Epithelial cell of prostate (primary cell): ENCODE measurements around the gene ELN.

Experiments
- DNase-seq: peaks from one replicate; pipeline ENCODE4 v3.0.0-alpha.2; 2011; ENCODE audit warnings: low read depth, low spot score
- H3K27ac ChIP-seq: fragments of 450-650 bp; 2 replicates; pipeline ENCODE4 v1.5.1; 2017; ENCODE audit warnings: mild to moderate bottlenecking

ELN gene

DNA sequence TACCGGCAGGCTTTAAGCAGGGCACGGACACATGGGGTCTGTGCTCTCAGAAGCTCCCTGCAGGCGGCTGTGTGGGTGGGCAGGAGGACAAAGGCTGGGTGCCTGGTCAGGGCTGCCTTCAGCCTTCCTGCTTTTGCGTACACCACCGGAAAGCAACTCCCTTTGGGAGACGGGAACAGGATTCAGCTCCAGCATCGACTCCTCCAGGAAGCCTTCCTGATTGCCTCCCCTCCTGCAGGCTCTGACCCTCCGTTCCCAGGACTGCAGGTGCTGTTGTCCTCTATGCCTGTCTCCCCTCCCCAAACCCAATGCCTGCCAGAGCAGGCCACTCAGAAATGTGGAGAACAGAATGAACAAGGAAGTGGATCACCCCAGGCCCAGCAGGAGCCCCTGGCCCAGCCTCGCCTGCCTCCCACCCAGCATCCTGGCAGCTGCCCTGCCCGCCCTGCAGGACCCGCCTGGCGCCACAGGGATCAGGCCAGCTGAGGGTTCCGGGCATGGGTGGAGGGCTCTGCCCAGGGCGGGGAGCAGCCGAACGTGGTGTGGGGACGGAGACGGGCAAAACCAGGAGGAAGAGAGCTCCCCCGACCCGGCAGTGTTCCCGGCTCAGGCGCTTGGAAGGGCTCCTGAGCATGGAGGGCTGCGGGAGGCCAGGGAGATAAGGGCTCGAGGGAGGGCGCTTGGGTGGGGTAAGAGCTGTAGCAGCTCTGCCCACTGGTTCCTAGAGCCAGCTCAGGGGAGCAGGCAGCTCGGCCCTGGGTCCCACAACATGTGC lies 6.2 kb upstream of the ELN start:
- DNase-seq = no peak
- H3K27ac ChIP-seq = no peak overlapping the region

DNA sequence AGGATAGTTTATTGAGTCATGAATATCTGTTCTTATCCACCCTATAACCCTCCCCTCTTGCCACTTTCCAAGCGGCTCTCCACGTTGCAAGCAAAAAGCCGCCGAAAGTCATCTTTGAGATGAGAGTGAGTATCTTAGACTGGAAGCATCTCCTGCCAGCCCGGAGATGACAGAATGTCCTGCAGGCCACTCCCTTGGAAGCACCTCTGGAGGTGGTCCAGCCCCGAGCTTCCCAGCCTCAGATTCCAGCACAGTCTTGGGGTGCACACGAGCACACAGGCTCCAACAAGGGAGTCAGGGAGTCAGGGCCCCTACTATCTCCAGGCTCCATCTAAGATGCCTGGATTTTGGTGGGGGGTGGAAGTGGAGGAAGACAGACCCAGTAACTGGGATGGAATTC lies 5.5 kb upstream of the ELN start:
- no peak for DNase-seq
- H3K27ac ChIP-seq = no peak overlapping the region

DNA sequence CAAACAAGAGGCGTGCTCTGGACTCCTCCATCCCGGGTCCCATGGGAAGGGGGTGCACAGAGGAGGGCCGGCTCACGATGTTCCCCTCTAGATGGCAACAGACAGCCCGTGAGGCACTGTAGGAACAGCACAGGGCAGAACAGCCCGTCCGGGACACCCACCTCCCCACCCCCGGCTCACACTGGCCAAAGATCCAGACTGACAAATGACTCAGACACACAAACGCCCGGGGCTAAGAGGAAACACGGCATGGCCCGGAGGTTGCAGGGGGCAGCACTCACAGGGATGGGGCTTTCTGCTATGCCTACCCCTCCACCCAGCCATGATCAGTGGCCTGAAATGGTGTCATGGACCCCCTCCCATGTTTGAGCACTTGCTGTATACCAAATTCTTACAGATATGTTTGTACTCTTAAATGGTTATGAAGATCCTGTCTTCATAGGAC lies 4.9 kb upstream of the ELN start:
- DNase-seq = no peak
- H3K27ac ChIP-seq = no peak overlapping the region

DNA sequence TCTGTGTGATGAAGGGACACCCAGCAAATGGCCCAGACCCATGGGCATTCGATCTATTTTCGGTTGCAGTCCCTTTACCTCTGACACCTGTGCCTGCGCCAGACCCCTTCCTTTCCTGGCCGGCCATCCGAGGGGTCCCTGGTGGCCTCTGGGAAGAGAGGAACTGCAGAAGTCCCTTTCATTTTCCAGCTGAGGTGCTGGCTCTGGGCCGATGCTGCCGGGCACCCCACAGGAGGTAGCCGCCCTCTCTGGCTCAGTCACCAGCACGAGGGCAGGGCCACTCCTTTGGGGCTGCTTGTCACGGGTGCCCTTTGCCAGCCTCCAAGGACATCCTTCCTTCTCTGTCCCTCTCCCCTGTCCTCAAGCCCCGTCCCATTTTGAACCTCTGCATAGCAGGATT lies 4.2 kb upstream of the ELN start:
- DNase-seq = no peak
- H3K27ac ChIP-seq = no peak overlapping the region

DNA sequence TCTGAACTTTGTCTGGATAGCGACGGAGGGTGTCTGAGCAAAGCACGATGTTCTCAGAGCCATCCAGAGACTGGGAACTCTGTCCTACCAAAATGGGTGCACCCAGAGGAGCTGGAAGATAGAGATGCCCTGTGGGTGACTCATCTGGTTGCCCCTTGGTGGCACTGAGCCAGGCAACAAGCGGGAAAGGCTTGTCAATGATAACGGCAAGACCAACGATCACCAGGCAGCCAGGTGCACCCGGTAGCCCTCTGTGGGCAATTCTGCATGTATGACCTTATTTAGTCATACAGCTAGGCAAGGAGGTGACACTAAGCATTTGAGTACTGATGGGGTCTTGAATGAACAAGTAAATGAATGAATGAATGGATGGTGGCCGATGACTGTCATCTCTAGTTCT lies 2.8 kb upstream of the ELN start:
- DNase-seq = no peak
- H3K27ac ChIP-seq = no peak overlapping the region

DNA sequence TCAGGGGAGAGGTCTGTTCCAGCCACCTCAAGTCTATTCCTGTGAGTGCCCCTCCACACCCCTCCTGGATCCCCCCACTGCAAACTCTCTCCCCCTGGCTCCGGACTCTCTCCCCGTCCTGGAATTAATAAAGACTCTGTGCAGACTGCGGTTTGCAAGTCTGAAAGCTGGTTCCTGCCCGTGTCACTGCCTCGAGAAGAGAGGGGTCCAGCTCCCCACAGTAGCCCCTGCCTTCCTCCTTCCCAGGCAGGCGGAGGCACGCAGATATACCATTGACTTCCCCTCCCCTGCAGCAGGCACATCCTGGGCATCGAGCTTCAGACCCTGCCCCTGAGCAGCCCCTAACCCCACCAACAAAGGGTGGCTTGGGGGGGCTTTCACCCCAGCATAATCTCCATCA lies 2.2 kb upstream of the ELN start:
- no peak for DNase-seq
- no peak overlapping the region for H3K27ac ChIP-seq

DNA sequence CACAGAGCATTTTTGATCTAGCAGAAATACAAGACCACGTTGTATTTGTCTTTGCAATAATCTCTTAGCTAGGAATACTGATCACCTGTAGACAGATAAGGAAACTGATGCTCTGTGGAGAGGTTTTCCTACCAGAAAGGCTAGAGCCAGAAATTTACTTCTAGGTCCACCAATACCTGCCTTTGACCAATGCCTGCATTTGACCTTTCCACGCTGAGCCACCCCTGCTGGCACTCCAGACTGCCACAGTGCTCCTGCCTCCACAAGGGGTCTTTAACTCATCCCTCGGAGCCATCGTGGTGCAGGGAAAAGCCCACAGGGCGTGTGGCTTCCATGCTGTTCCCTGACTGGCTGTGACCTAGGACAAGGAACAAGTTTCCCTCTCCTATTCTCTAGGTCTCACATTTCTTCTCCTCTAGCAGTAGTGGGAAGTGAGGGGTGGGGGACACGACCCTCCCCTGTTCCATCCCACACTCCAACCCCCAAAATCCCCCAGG lies 1.5 kb upstream of the ELN start:
- no peak for DNase-seq
- no peak overlapping the region for H3K27ac ChIP-seq

DNA sequence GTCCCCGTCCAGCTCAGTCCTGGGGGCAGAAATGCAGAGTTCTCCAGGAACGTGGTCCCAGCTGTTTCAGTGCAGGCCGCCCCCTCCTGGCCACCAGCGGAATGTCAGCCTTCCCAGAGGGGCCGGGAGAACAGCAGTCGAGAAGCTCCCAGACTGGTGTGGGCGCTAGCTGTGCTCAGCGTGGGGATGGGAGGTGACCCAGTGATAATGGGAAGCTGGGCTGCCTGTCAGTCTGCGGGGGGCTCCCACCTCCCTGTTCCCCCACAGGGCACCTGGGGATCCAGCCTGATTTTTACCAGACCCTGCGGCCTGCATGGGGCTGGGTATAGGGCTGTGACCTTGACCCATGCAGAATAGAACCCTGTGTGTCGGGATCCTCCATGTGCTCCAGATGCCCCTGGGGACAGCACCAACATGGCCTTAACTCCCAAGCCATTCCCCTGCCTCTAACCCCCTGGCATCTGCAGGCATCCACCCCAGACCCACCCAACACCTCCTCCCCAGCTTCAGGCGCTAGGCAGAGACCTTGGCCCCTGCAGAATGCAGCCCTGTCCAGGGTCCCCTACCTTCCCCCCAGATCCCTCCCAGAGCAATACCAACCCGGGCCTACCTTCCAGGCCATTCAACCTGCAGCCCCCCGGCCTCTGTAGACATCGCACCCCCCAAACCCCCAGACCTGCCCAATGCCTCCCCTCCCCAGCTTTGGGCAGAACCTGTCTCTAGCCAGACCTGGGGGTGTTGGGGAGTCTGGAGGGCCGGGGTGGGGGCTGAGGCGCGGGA lies 880 bp upstream of the ELN start:
- H3K27ac ChIP-seq = no peak overlapping the region
- DNase-seq = no peak

DNA sequence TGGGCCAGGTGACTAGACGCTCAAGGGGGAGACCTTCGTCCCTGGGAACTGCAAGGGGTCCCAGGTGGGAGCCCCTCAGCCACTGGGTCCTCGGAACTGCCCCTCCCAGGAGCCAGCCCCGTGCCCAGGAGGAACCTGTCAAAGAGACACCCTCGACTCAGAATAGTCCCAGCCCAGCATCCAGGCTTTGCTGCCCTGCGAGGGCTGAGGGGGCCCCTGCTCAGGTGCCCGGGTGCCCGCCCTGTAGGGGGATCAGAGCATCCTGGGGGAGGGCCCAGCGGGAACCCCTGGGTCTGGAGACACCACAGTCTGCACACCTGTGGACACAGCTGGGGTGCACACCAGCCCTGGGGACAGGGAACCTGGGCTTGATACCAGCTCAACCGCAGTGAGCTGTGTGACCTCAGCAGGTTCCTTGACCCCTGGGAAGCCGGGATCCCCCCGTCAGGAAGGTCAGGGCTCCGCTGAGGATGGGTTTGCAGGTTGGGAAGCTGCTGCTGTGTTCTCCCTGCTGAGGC lies 407 bp downstream of the ELN start:
- no peak overlapping the region for H3K27ac ChIP-seq
- no peak for DNase-seq

DNA sequence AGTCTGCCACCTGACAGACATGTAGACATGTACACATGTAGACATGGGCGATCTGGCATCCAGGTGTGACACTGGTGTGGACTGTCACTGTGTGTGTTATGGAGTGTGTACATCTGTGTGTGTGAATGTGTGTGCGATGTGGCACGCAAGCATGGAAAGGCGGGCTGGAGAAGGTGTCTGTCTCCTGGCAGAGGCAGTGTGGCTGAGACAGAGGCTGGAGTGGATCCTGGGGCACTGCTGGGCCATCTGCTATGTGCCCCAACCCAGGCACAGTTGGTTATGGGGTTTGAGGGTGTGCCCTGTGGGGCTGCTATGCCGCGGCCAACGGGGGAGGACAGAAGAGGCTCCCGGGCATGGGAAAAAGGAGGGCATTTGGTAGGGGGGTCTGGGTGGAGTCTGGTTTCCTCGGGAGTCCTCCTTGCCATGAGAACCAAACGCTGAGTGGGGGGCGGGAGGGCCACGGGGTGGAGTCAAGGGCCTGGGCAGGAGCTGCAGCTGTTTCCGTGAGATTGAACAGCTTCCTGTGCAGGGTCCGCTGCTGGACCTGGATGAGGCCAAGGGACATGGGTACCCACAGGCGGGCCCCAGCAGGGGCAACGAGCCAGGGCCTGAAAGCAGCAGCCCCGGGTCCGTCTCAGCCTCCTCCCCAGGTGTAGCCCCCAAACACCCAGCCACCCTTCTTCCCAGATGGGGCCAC lies 1.3 kb downstream of the ELN start:
- DNase-seq = no peak

DNA sequence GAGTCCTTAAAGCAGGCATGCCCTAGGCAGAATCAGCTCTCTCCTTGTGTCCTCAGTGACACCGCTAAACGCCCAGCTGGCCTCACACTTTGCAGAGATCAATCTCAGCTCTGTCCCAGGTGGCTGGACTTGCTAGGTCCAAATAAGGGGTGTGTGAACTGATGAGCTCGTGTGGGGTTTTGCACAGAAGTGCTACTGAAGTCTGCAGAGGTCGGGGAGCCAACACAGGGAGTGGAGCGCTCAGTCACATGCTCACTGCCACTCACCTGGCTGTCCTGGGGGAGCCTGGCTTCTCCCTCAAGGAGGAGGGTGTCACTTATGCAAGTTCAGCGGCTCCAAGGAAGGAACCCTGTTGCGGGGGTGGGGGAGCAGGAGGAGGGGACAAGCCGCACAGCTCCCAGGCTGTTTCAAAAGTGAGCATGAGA lies 2.0 kb downstream of the ELN start:
- DNase-seq = no peak
- H3K27ac ChIP-seq = no peak overlapping the region

More for the DNA sequence above, 1.3 kb downstream of the ELN start:
- H3K27ac ChIP-seq = no peak overlapping the region

DNA sequence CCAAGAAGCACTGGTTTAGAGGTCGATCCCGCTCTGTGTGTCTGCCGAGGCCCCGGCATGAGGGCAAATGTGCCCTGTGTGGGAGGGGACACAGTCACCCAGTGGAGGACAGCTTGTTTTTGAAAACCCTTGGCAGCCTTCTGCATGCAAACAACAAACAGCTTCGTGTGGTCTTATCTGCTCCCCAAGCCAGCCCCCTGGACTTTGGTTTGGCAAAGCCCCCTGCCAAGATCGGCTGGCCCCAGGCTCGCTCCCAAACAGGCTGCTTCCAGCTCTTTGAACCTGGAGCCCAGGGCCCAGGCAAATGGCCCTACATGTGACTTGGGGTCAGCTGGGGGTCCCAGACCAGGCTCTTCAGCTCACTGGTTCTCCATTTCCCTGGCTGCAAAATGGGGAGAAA lies 2.9 kb downstream of the ELN start:
- no peak overlapping the region for H3K27ac ChIP-seq
- no peak for DNase-seq

DNA sequence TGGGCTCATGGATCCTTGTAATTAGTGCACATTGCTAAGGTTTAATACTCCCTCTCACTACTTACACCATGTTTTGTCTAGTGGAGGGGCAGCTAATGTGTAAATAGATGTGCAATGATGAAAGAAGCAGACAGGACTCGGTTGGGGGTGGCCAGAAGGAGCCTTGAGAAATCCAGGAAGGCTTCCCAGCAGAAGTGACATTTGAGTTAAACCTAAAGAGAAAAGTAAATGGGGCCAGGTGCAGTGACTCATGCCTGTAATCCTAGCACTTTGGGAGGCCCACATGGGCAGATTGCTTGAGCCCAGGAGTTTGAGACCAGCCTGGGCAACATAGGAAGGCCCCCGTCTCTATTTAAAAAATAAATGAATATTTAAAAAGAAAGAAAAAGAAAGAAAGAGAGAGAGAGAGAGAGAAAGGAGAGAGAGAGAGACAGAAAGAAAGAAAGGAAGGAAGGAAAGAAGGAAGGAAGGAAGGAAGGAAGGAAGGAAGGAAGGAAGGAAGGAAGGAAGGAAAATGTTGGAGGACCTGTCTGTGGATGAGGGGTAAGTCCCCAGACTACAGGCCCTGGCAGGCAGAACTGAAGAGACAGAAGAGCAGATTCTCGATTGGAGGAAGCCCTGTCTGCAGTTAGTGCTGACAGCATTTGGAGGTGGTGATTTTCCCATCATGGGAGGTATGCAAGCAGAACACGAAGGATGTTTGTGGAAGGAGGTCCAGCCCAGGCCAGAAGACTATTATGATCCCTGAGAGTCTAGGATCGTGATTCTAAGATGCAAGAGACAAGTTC lies 3.6 kb downstream of the ELN start:
- no peak for DNase-seq
- no peak overlapping the region for H3K27ac ChIP-seq

DNA sequence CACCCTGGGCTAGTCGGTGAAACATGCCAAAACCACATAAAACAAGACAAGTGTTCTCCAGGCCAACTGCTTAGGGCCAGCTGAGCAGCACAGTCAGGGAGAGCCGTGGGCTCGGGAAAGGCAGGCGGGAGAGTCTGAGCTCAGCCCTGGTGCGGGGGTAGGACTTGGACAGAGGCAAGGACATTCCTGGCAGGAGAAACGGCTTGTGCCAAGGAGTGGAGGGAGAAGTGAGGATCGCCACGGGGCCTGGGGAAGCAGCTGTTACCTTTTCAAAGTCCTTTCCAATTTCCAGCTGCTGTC lies 4.2 kb downstream of the ELN start:
- H3K27ac ChIP-seq = no peak overlapping the region
- DNase-seq = no peak

DNA sequence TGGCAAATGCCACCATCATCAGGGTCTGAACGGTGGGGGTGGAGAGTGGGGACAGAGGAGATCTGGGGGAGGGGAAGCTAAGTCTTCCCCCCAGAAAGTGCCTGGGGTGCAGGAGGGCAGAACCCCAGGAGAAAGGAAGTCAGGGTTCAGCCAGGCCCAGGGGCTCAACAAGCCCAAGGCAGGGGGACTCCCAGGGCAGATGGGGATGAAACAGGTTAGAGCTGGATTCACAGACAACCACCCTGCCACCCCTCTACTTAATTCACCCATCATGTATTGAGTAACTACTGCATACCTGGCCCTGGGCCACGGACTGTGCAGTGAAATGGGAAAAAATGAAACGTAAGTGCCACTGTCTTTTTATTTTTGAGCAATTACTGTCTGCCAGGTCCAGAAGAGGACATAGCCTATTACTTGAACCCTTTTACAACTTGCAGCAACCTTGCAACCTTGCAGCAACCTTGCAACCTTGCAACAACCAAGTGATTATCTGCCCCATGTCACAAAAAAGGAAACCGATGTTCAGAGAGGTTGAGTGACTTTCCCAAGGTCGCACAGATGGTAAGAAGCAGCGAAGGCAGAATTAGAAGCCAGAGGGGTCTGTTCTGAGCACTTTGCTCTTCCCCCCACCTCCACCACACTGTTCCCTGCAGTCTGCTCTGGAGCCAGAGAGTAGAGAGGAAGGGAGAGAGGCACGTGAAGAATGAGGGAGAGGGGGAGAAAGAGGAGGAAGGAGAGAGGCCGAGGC lies 4.8 kb downstream of the ELN start:
- H3K27ac ChIP-seq = no peak overlapping the region

DNA sequence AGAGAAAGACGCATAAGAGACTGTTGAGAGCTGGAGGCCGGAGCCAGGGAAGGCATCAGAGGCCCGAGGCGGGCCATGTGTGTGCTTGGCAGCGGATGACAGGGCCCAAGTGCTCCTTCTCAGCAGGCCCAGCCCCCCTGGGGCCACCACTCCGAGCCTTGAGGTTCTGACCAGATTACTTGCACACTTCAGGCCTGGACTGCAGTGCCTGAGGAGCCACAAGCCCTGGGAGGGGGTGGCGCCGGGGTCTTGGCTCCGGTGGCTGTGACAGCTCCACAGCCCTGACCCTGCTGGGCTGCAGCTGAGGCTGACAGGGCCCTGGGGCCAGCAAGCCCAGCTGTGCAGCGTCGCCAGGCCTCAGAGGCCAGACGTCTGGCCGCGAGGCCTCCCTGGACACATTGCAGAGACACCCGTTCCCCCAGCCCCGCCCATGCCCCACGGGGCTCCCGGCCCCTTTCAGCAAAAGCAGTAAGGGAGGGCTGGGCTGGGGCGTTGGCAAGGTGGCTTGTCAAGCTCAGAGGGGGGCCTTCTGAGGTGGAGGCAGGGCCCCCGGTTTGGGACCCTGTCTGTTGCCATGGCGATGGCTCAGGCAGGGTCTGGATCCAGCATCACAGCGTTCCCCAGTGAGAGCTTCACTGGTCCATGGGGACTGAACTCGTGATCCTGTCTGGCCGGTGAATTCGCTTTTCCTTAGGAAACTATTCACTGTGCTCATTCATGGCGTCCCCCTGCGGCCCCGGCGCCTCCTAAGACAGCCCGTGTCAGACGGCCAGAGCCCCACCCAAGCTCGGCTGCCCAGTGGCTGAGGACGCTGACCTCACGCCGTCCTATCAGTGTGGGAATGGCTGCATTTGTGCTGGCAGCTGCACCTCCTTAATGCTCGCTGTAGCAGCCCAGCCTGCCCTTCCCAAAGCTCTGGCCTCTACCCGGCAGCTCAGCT lies 5.7 kb downstream of the ELN start:
- DNase-seq = no peak
- no peak overlapping the region for H3K27ac ChIP-seq

More for the DNA sequence above, 4.8 kb downstream of the ELN start:
- DNase-seq = no peak

DNA sequence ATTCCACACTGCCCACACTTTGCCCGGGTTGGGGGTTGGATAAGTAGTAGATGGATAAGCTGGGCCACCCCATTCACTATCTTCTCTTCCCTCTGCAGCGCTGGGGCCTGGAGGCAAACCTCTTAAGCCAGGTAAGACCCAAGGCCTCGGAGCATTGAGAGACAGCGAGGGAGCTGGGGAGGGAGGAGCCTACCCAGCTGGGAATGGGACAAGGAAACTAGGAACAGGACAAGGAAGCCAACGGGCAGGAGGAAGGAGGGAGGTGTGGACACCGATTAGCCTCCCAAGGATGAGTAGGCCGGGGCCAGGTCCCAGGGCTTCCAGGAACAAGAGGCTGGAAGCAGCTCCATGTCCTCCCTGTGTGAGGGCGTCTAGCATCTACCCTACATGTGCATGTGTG lies 9.6 kb downstream of the ELN start:
- no peak overlapping the region for H3K27ac ChIP-seq
- no peak for DNase-seq

DNA sequence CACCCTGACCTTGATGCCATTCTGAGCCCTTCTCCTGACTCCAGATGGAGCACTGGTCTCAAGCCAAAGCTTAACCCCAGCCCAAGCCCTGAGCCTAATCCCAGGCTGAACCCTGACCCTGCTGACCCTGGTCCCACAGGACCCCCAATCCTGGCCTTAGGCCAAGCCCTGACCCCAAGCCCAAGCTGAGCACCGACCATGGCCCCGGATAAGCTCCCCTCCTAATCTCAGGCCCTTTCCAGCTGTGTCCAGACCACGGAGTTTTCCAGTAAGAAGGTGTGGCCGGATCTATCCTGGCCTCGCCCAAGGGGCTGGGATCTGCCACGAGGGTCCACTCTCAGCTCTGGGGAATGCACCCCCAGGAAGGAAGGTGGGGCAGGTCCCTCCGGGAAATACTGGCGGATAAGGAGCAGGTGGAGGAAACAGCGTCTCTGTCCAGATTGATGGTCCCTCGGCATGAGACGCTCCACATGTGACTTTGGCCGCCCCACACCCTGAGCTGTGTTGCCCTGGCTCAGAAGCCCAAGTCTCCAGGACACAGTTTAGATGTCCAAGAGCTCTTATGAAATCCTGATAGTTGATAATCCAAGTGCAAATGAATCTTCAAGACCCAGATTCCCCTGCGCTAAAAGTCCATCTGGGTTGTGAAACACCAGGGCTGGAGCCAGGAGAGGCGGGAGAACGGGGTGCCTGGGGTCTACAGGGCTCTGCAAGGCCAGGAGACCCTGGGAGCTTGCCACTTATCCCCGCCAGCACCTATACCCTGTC lies 10.4 kb downstream of the ELN start:
- DNase-seq = no peak

More for the DNA sequence above, 10.4 kb downstream of the ELN start:
- H3K27ac ChIP-seq = no peak overlapping the region
